GM18502 (cell line): Measurements from ENCODE around the gene DPEP3.
"Not testable (repeated sequence)": the region's sequence is repeated elsewhere in the genome, so short reads cannot be mapped to it uniquely, and the experiment has no call there.

ENCODE experiments used
- ATAC-seq: cut with Tn5 transposase; IDR thresholded peaks from one replicate; pipeline ENCODE4 v1.9.1; 2021; ENCODE audit warnings: mild to moderate bottlenecking; ENCODE audit not compliant: unreplicated experiment, poor library complexity

DPEP3 gene

DNA sequence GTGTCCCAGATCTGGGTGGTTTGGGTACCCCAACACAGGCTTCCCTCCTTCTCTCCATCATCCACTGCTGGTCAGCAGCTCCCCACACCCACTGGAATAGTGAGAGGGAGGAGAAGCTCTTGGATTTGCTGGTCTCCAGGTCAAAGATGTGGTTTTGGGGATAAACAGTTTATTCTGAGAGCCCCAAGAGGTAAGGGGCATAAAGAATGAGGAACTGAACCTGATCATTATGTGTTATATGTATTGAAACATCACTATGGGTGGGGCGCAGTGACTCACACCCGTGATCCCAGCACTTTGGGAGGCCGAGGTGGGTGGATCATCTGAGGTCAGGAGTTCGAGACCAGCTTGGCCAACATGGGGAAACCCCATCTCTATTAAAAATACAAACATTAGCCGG is 15.1 kb upstream of the DPEP3 start:
- no peak for ATAC-seq

DNA sequence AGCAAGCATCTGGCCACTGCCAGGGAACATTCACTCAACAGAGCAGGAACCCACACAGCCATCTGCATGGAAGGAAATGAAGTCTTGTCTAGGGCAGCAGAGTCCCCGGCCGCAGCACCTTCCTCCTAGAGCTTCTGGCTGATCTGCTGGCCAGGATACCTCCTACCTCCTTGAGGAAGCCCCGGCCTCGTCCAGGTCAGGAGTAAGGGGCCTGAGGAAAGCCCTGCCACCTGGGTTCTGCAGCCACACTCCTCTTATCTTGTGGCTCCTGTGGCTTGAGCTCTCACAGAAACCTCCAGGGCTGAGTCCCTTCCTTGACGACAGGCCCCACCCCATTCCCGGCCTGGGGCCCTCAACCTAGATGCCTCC is 13.7 kb upstream of the DPEP3 start:
- not testable (repeated sequence) for ATAC-seq

DNA sequence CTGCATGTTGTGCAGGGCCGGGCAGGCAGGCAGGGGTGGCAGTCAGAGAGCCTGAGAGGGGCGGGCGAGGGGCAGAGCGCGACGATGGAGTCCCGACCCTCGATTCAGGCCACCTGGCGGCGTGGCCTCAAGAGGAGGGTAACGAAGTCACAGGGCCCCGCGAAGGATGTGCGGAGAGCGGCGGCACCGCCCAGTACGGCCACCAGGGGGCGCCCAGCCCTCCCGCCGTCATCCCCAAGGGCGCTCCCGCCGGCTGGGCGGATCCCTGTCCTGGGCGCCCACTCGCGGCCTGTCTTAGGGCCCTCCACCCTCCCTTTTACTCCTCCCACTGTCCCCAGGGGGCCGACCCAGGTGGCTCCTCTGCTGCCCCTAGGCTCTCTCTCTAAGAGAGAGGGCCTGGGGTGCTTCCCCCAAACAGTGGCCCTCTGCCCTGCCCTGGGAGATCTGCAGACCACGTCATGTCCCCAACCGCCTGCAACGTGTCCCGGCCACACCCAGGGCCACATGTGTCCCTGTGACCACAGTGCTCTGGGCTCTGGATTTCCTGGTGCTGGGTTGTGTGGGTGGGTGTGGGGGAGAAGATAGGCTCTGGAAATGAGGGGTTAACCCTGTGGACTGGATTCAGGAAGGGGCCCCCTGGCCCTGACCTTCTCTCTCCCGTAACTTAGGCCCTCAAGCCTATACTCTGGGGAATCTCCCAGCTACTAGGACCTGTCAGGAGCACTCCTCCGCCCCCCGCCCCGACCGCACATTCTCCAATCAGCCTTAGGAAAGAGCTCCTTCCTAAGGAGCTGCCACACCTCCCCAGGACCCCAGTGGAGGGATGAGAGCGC is 13.1 kb upstream of the DPEP3 start:
- peak; percentile 69 for ATAC-seq

DNA sequence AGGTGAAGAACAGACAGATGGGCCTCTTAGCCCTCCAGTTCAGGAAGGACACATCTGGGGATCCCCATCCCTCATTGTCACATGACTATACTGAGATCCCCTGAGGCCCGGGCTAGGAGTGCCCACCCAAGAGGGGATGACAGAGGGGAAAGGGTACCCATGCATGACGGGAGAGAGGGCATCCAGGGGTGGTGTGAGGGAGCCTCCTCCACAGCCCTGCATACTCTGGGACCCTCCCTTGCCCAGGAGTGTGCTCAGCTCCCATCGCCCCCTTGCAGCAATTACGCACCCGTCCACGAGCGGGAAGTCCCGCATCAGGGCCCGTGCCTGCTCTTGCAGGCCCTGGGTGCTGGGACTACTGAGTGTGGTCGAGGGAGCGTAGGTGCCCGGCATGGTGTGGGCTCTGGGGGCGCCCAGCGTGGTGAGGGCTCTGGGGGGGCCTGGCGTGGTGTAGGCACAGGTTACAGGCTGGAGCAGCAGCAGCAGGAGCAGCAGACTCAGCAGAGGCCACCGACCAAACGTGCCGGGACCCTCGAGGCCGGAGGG is 12.4 kb upstream of the DPEP3 start:
- ATAC-seq: peak; percentile 8

DNA sequence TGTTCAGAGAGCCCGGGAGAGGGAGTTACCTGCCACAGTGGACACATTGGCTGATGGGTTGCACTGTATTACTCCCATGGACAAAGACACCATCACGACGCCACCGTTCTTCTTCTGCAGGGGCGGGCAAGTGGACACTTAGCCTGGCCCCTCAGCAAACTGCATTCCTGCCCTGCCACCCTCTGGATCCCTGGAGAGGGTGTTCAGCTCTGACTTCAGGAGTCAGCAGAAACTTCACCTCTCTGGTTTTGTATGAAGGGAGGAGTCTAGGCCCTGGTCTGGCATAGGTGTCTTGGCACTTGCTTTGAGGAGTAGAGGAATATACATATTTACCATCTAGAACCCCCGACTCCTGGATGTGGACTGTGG is 9.7 kb upstream of the DPEP3 start:
- ATAC-seq: no peak

DNA sequence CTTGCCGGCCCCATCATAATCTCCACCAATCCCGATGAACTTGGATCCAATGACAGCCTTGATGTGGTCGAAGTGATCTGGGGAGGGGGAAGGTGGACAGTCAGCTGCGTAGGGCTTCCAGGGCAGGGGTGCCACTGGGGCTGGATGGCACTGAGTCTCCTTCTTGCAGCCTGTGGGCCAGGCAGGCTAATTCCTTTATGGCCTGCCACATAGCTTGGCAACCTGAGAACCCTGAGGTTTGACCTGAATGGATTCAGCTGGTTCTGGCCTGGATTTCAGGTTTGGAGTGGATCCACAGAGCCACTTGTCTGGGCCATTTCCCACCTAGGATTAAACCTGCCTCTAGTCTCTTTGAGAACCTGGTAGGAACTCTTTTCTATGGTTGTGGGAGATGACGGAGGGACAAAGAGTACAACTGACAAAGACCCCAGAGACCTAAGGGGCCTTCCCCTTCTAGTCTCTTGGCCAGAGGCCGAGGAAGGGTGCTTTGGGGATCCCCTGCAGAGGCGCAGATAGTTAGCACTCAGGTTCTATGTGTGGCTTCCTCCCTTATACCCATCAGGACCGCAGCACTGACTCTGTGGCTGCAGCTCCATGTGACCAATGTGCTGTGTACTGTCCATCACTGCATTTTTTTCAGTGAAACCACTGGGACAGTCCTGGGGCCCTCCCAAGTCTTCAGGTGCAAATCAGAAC is 9.2 kb upstream of the DPEP3 start:
- no peak for ATAC-seq

DNA sequence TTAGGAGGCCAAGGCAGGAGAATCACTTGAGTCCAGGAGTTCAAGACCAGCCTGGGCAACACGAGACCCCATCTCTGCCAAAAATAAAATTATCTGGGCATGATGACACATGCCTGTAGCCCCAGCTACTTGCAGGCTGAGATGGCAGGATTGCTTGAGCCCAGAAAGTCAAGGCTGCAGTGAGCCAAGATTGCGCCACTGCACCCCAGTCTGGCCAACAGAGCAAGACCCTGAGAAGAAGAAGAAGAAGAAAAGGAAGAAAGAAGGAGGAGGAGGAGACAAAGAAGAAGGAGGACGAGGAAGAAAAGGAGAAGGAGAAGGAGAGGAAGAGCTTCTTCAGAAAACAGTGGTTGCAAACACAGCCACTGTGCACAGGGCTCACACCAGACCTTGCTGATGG is 8.4 kb upstream of the DPEP3 start:
- no peak for ATAC-seq

DNA sequence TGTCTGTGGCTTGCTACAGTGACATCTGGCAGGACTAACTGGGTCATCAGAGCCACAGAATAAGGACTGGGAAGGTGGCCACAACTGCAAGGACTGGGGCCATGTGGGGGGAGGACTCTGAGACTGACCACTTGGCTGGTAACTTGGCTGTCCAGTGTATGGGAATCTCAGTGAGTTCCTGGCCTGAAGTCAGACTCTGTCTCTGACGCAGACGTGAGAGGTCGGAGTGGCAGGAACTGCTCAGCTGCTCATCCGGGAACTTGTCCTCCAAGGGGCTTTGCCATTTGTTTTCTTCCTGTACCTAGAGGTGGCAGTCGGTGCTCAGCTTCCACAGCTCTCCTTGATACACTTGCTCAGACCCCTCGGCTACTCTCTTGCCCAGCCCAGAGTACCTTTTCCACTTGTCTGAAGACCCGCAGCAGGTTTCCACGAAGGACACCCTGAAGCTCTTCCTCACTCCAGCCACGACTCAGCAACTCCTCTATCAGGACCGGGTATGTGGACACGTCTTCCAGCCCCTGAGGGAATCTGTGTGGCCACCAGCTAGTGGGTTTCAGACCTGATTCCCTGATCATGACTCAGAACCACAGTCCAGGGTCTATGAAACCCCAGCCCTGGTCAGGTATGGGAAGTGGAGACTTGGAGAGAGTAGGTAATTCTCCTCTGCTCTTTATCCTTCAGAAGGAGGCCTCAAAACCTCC is 7.3 kb upstream of the DPEP3 start:
- no peak for ATAC-seq

DNA sequence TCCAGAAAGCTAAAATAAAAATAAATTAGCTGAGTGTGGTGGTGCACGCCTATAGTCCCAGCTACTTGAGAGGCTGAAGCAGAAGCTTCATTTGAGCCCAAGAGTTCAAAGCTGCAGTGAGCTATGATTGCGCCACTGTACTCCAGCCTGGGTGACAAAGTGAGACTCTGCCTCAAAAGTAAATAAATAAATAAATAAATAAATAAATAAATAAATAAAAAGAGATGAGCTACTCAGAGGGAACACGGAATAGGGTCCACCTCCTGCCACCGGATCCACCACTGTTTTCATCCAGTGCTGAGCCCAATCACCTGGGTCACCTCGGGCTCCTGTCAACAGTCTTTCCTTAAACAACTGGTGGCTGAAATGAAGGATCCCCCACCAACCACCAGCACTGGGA is 6.7 kb upstream of the DPEP3 start:
- no peak for ATAC-seq

DNA sequence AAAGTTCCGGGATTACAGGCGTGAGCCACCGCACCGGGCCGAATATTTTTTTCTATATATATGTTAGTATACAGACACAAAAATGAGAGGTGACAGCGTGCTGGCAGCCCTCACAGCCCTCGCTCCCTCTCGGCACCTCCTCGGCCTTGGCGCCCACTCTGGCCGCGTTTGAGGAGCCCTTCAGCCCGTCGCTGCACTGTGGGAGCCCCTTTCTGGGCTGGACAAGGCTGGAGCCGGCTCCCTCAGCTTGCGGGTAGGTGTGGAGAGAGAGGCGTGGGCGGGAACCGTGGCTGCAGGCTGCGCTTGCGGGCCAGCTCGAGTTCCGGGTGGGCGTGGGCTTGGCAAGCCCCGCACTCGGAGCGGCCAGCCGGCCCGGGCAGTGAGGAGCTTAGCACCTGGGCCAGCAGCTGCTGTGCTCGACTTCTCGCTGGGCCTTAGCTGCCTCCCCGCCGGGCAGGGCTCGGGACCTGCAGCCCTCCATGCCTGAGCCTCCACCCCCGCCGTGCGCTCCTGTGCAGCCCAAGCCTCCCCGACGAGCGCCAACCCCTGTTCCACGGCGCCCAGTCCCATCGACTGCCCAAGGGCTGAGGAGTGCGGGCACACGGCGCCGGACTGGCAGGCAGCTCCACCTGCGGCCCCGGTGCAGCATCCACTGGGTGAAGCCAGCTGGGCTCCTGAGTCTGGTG is 1.9 kb upstream of the DPEP3 start:
- ATAC-seq: no peak

DNA sequence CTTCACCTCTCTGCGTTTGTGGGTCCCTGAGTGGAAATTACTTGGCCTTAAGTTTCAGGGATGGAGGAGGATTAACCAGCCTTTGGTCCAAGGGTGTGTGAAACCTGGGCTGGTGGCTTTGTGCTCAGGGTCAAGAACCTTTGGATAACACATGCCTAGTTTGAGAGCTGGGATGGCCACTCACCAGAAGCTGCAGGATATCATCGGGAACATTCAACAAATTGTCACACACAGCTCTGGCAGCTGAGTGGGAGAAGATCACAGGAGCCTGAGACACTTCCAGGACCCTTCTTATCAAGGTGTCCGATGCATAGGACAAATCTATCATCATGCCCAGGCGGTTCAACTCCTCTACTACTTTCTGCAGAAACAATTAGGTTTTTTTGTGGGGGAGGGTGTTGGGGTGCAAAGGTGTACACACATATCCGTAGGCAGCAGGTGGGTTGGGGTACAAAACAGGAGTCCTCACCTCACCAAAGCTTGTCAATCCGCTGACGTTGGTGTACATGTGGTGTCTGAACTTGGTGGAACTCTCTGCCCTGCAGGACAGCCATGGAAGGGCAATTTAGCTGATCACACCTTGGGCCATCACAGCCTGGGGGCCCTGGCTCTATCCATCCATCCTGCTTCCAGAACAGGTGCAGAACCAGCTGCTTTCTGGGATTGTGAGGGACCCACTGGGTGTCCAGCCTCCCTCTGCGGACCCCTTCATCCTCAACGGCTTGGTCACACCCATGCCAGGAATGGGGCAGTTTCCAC is 2.7 kb downstream of the DPEP3 start:
- no peak for ATAC-seq

DNA sequence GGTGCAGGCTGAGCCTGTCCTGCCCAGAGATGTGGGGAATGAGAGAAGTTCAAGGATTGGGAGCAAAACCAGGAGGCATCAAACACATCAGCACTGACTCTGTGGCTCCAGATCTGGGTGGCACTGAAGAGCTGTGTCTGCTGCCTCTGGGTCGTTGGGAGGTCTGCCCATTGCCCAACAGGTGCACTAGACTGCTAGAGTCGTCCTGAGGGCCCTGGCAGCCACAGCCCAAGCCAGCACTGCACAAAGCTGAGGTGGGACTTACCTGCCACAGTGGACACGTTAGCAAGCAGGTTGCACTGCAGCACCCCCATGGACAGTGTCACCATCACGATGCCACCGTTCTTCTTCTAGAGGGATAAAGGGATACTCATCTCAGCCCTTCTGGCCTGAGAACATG is 3.3 kb downstream of the DPEP3 start:
- no peak for ATAC-seq

DNA sequence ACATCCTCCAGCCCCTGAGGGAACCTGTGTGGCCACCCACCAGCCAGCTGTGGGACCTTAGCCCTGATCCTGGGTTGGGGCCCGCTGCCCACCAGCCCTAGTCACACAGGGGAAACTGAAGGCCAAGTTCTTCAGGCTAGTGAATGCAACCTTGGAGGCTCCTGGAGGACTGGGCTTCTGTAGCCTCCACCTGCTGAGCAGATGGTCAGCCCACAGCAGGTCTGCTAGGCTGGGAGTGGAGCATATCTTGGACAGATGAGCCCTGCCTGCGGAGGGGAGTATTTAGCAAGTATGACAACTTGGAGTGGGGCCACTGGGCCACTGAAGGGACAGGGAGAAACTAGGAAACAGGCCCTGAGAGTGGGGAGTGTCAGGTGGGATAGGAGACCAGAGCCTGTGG is 4.1 kb downstream of the DPEP3 start:
- no peak for ATAC-seq

DNA sequence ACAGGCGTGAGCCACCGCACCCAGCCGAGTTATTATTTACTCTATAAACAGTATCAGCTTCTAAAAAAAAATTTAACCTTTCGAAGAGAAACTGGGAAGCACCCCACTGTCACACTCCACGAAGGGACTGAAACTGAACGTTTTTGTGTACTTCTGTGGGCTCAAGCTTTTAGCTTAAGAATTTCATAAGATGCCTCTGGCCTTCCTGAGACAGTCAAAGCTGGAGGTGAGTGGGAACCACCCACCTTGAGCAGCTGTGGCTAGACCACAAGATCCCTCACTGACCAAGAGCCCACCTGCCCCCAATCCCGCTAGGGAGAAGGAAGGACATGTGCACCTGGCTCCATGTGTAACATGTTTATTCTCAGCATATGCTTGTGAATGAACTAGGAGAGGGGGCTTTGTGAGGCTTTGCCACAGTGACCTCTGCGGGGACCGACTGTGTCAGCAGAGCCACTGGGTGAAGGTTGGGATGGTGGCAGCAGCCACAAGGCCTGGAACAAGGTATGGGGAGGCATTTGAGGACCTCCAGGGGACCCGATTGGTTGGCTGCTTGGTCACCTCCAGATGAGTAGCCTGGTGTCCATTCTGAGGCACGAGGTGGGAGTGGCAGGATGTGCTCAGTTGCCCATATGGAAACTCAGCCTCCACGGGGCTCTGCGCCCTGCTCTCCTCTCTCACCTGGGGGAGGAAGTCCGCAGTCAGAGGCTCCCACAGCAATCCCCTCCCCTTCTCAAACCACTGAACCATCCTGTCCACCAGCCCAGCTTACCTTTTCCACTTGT is 4.8 kb downstream of the DPEP3 start:
- no peak for ATAC-seq

DNA sequence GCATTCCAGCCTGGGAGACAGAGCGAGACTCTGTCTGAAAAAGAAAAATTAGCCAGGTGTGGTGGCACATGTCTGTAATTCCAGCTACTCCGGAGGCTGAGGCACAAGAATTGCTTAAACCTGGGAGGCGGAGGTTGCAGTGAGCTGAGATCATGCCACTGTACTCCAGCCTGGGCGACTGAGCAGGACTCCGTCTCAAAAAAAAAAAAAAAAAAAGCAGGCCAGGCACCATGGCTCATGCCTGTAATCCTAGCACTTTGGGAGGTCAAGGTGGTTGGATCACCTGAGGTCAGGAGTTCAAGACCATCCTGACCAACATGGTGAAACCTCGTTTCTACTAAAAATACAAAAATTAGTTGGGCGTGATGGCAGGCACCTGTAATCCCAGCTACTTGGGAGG is 8.0 kb downstream of the DPEP3 start:
- ATAC-seq: not testable (repeated sequence)

DNA sequence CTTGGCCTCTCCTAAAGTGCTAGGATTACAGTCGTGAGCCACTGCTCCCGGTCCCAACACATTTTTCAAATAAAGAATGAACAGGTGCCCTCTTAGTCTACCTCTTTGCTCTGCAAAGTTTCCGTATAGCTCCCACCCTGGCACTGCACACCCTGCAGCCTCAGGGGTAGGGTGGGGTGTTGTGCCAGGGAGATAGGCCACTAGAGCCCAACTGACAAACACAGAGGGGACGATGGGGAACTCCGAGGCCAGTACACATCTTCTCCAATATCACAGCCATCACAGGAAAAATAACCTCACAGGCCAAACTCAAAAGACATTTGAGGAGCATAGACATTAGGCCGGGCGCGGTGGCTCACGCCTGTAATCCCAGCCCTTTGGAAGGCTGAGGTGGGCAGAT is 9.2 kb downstream of the DPEP3 start:
- ATAC-seq: no peak

DNA sequence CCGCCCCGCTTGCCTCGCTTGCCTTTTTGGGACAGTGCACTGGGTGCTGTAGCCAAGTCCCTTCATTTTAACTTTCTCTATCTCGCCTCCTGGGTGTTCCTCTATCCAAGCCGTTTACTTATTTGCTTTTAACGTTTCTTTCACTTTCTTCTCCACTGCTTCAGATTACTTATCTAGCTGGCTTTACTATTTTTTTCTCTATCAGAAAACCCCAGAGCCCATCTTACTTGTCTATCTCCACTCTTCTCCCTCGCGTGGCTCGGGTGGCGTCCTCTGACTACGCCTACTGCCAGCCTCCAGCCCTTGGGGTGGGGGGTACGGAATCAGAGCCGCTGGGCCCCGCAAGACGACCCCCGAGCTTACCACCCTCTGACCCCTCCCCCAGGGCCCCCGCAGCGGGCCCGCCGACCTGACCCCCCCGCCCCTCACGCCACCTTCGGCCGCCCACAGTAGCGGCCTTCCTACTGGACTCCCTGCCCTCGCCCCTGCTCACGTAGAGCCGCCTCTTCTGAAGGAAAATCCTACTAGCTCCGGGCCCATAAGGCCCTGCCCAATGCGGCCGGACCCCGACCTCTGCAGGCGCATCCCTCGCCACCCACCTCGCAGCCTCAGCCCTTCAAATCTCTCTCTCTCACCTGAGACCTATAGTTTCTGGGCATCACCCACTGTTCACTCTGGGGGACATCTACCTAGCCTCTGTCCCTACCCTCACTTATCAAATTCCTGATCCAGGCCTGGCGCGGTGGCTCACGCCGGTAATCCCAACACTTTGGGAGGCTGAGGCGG is 10.9 kb downstream of the DPEP3 start:
- no peak for ATAC-seq
